ENCODE data around the gene GEN1. TPM values are rescaled to one million over a fixed set of nuclear protein-coding genes. Genes with fewer than 3 reads are reported as not detected.
A peak's percentile ranks its signal among the peaks of the same experiment; 100 is the strongest.

The GEN1 gene
- total and polyA plus RNA-seq, 2 of the 13 experiments (the other 11 are each of a cell fraction or from before 2014, with no cell fraction given), result 9.9 to 27.1 TPM

DNA sequence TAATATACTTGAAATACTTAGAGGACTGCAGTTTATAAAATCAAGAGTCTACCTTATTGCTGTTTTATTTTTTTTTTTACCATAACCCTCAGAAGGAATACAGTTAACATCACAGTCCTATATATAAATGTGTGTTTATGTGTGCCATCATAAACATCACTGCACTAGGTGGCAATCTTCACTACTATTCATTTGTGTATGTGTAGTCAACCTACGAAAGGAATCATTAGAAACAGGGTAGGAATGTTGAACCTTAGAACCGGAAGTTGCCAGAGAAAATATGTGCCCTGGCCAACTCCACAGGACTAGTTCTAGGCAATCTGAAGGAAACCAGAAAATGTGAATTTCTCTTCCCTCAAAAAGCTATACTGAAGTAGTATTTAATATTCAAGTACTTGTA, 3.4 kb downstream of the GEN1 start (continued):
- TF ChIP-seq YEATS2 (CRISPR knock-in tag; IDR thresholded peaks at IDR 0.05; ENCODE audit: borderline replicate concordance), result no peak
- TF ChIP-seq ZMYM4 (CRISPR knock-in tag; IDR thresholded peaks at IDR 0.05), result peak; percentile 36; the same call in 1 of the 2 replicates
- TF ChIP-seq NR2F6 (IDR thresholded peaks at IDR 0.05), result no peak
- TF ChIP-seq NR2F6 (CRISPR knock-in tag; IDR thresholded peaks at IDR 0.05), result 0 out of 2 replicates have a peak, but pooled peaks have one; percentile 32
- TF ChIP-seq ZBTB25 (CRISPR knock-in tag; IDR thresholded peaks at IDR 0.05), result no peak
- TF ChIP-seq, protein P1, sequence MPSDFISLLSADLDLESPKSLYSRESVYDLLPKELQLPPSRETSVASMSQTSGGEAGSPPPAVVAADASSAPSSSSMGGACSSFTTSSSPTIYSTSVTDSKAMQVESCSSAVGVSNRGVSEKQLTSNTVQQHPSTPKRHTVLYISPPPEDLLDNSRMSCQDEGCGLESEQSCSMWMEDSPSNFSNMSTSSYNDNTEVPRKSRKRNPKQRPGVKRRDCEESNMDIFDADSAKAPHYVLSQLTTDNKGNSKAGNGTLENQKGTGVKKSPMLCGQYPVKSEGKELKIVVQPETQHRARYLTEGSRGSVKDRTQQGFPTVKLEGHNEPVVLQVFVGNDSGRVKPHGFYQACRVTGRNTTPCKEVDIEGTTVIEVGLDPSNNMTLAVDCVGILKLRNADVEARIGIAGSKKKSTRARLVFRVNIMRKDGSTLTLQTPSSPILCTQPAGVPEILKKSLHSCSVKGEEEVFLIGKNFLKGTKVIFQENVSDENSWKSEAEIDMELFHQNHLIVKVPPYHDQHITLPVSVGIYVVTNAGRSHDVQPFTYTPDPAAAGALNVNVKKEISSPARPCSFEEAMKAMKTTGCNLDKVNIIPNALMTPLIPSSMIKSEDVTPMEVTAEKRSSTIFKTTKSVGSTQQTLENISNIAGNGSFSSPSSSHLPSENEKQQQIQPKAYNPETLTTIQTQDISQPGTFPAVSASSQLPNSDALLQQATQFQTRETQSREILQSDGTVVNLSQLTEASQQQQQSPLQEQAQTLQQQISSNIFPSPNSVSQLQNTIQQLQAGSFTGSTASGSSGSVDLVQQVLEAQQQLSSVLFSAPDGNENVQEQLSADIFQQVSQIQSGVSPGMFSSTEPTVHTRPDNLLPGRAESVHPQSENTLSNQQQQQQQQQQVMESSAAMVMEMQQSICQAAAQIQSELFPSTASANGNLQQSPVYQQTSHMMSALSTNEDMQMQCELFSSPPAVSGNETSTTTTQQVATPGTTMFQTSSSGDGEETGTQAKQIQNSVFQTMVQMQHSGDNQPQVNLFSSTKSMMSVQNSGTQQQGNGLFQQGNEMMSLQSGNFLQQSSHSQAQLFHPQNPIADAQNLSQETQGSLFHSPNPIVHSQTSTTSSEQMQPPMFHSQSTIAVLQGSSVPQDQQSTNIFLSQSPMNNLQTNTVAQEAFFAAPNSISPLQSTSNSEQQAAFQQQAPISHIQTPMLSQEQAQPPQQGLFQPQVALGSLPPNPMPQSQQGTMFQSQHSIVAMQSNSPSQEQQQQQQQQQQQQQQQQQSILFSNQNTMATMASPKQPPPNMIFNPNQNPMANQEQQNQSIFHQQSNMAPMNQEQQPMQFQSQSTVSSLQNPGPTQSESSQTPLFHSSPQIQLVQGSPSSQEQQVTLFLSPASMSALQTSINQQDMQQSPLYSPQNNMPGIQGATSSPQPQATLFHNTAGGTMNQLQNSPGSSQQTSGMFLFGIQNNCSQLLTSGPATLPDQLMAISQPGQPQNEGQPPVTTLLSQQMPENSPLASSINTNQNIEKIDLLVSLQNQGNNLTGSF (CRISPR knock-in tag; IDR thresholded peaks at IDR 0.05), result no peak
- TF ChIP-seq FOXA3 (CRISPR knock-in tag; IDR thresholded peaks at IDR 0.05), result peak; percentile 53
- no peak for TF ChIP-seq CREB1 (IDR thresholded peaks at IDR 0.05)
- peak; percentile 53; the same call in 1 of the 2 replicates for TF ChIP-seq CREB1 (CRISPR knock-in tag; IDR thresholded peaks at IDR 0.05)
- TF ChIP-seq, protein P2, sequence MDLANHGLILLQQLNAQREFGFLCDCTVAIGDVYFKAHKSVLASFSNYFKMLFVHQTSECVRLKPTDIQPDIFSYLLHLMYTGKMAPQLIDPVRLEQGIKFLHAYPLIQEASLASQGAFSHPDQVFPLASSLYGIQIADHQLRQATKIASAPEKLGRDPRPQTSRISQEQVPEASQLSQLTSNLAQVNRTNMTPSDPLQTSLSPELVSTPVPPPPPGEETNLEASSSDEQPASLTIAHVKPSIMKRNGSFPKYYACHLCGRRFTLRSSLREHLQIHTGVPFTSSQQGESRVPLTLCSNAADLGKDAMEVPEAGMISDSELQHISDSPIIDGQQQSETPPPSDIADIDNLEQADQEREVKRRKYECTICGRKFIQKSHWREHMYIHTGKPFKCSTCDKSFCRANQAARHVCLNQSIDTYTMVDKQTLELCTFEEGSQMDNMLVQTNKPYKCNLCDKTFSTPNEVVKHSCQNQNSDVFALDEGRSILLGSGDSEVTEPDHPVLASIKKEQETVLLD (CRISPR knock-in tag; IDR thresholded peaks at IDR 0.05; ENCODE audit: low read depth), result no peak
- TF ChIP-seq ELF3 (CRISPR knock-in tag; IDR thresholded peaks at IDR 0.05), result peak; percentile 94
- no peak for TF ChIP-seq HIVEP1 (CRISPR knock-in tag; IDR thresholded peaks at IDR 0.05)
- TF ChIP-seq, protein P3, sequence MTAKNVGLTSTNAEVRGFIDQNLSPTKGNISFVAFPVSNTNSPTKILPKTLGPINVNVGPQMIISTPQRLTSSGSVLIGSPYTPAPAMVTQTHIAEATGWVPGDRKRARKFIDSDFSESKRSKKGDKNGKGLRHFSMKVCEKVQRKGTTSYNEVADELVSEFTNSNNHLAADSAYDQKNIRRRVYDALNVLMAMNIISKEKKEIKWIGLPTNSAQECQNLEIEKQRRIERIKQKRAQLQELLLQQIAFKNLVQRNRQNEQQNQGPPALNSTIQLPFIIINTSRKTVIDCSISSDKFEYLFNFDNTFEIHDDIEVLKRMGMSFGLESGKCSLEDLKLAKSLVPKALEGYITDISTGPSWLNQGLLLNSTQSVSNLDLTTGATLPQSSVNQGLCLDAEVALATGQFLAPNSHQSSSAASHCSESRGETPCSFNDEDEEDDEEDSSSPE (CRISPR knock-in tag; IDR thresholded peaks at IDR 0.05), result 0 out of 2 replicates have a peak, but pooled peaks have one; percentile 22
- TF ChIP-seq HMGXB4 (CRISPR knock-in tag; IDR thresholded peaks at IDR 0.05; ENCODE audit: borderline replicate concordance in 1 of 2, low read depth in 1 of 2), result peak; percentile 20 to 40; a peak in 1 of 4 replicates
- peak; percentile 89 for TF ChIP-seq ASH2L (IDR thresholded peaks at IDR 0.05; ENCODE audit: insufficient read length, low read depth, low read length)
- peak; percentile 25; the same call in 1 of the 2 replicates for TF ChIP-seq HNF4G (IDR thresholded peaks at IDR 0.05; ENCODE audit: borderline replicate concordance, low read depth, low read length)
- TF ChIP-seq HNF4G (CRISPR knock-in tag; IDR thresholded peaks at IDR 0.05; ENCODE audit: borderline replicate concordance, low read depth), result no peak
- no peak for TF ChIP-seq TMF1 (CRISPR knock-in tag; IDR thresholded peaks at IDR 0.05; ENCODE audit: low read depth)

Data from HepG2 (cell line).